GM21619 (cell line): ENCODE data around the gene BRF1.

Experiments used
- ATAC-seq: cut with Tn5 transposase; IDR thresholded peaks from one replicate; pipeline ENCODE4 v1.9.1; 2021; ENCODE audit not compliant: unreplicated experiment

BRF1 gene

DNA sequence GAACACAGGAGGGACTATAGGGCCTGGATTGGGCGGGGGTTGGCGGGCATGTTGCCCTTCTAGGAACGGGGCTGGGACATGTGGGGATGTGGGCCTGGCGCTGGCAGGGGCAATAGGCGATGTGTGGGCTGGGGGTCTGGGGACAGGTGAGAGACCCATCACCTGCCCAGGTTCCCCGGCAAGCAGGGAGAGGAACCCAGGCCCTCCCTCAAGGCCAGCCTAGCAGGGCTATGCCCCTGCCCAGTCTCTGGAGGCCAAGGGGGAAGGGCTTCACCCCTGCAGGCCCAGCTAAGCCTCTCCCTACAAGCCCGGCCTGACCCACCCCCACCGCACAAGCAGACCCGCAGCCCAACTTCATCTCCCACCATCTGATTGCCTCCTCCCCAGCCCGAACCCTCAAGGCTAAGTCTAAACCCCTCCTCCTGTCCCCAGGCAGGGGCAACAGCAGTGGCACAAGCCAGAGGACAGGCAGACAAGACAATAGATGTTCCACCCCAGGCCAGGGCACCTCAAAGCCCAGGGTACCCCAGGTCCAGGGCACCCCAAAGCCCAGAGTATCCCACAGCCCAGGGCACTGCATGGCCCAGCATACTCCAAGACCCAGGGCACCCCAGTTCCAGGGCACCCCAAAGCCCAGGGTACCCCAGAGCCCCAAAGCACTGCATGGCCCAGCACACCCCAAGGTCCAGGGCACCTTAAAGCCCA lies 138.7 kb downstream of the BRF1 start:
- ATAC-seq = no peak

DNA sequence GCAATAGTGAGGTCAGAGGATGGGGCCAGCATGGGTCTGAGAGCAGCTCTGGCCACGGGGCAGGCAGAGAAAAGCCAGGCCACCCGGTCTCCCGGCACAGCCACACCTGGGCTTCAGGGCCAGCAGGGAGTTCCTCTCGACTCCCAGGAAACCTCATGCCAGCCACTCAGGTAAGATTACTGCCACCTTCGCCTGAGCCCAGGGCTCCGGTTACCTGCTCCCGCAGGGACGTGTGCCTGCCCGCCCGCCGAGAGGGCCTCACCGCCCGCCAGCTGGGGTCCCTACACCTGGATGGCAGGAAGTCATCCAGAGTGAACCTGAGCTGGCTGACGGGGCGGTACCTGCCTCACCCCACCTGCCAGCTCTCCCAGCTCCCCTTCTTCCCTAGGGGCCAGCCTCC lies 139.5 kb downstream of the BRF1 start:
- no peak for ATAC-seq

GRCh38 chr14:105160776-105161175 lies 140.0 kb downstream of the BRF1 start:
- no peak for ATAC-seq

- no peak for ATAC-seq
Observed at GRCh38 chr14:105159344-105159743, 141.5 kb downstream of the BRF1 start.
